ENCODE measurements around the gene RDH5. TPM values are rescaled to one million over a fixed set of nuclear protein-coding genes. Genes with fewer than 3 reads are reported as not detected.
A peak's percentile ranks its signal among the peaks of the same experiment; 100 is the strongest.

RDH5 gene
- total RNA-seq, 1 experiment from 2014 or later: 5.1 TPM

GRCh38 chr12:55717011-55718007, 2.9 kb upstream of the RDH5 start:
- no peaks in the 10 kb centered on the region for H3K79me2 ChIP-seq (ENCODE audit: low read length)
- H3K9me3 ChIP-seq (ENCODE audit: low read length): no peaks in the 10 kb centered on the region
- H3K27me3 ChIP-seq (ENCODE audit: low read length): no peaks in the 10 kb centered on the region
- DNase-seq: peak; percentile 82
- H3K4me3 ChIP-seq (ENCODE audit: low read length): peak overlapping the region; percentile 72
- BruUV-seq (replicated peaks): no TSS peak
- H3K4me1 ChIP-seq (ENCODE audit: insufficient read depth, low read length): peaks cover 73% of the 10 kb centered on the region
- peak overlapping the region; percentile 89 for H3K4me2 ChIP-seq (ENCODE audit: low read length)
- POLR2A ChIA-PET (ENCODE audit: unreplicated experiment): interaction anchor here (1.2 kb wide), 1 partner anchor 12 kb away, joined by 7 read pairs; the partner anchor contains the start of gene CD63
- peak overlapping the region; percentile 96 for H2AFZ ChIP-seq (ENCODE audit: low read length)
- H3K9ac ChIP-seq (ENCODE audit: low read length): peak overlapping the region; percentile 78
- no peak for ATAC-seq
- peak overlapping the region; percentile 86 for H3K27ac ChIP-seq (ENCODE audit: low read length)
- no peaks in the 10 kb centered on the region for H3K9me2 ChIP-seq (replicated peaks; ENCODE audit: low read length)
- intact Hi-C loops (cut with micrococcal nuclease): no loop called here
- no peaks in the 10 kb centered on the region for H3F3A ChIP-seq (ENCODE audit: low read length, unreplicated experiment)
- no peaks in the 10 kb centered on the region for H4K20me1 ChIP-seq (ENCODE audit: low read length)
- CTCF ChIA-PET: interaction anchor here (0.6 to 1.0 kb wide), 2 partner anchors 36 to 41 kb away, joined by 4 read pairs; a partner anchor contains a TSS
- no peak for TF ChIP-seq EZH2phosphoT487 (IDR thresholded peaks at IDR 0.05; ENCODE audit: borderline replicate concordance, low read length)
- TF ChIP-seq CTCF (conservative IDR thresholded peaks at IDR 0.05; ENCODE audit: low read depth, low read length): no peak
- TF ChIP-seq EZH2 (IDR thresholded peaks at IDR 0.05; ENCODE audit: low read length, unreplicated experiment): no peak
- H3K36me3 ChIP-seq (ENCODE audit: low read depth, low read length): no peaks in the 10 kb centered on the region

- TF ChIP-seq EZH2phosphoT487 (IDR thresholded peaks at IDR 0.05; ENCODE audit: borderline replicate concordance, low read length) (no peak), CTCF (conservative IDR thresholded peaks at IDR 0.05; ENCODE audit: low read depth, low read length) (no peak), EZH2 (IDR thresholded peaks at IDR 0.05; ENCODE audit: low read length, unreplicated experiment) (no peak)
- H3K9ac ChIP-seq (ENCODE audit: low read length): no peak overlapping the region
- no peaks in the 10 kb centered on the region for H3K9me2 ChIP-seq (replicated peaks; ENCODE audit: low read length)
- no peaks in the 10 kb centered on the region for H3K27me3 ChIP-seq (ENCODE audit: low read length)
- ATAC-seq: no peak
- H3K36me3 ChIP-seq (ENCODE audit: low read depth, low read length): no peaks in the 10 kb centered on the region
- ChIA-PET POLR2A (ENCODE audit: unreplicated experiment) (no interaction called here), CTCF (interaction anchor here (1.0 kb wide), 1 partner anchor 37 kb away, joined by 4 read pairs; a partner anchor contains a TSS)
- DNase-seq: no peak
- H3K9me3 ChIP-seq (ENCODE audit: low read length): no peaks in the 10 kb centered on the region
- intact Hi-C loops (cut with micrococcal nuclease): no loop called here
- H3K79me2 ChIP-seq (ENCODE audit: low read length): no peaks in the 10 kb centered on the region
- no TSS peak for BruUV-seq (replicated peaks)
- H3K4me3 ChIP-seq (ENCODE audit: low read length): peak overlapping the region; percentile 72; the same call in 1 of the 2 replicates
- H3K4me2 ChIP-seq (ENCODE audit: low read length): peak overlapping the region; percentile 89
- H2AFZ ChIP-seq (ENCODE audit: low read length): no peak overlapping the region
- H4K20me1 ChIP-seq (ENCODE audit: low read length): no peaks in the 10 kb centered on the region
- no peaks in the 10 kb centered on the region for H3F3A ChIP-seq (ENCODE audit: low read length, unreplicated experiment)
- peak overlapping the region; percentile 86 for H3K27ac ChIP-seq (ENCODE audit: low read length)
- H3K4me1 ChIP-seq (ENCODE audit: insufficient read depth, low read length): peaks cover 72% of the 10 kb centered on the region
Measured at GRCh38 chr12:55718015-55718414, 2.2 kb upstream of the RDH5 start.

Data from PC-3 (cell line).